VCaP (cell line): Measurements from ENCODE around the gene FXYD4.

Source experiments
- H3K27ac ChIP-seq: fragments of 450-650 bp; 2 replicates; pipeline ENCODE4 v1.5.1; 2017
- TF ChIP-seq, protein P1 (sequence below): fragments of 450-650 bp; conservative IDR thresholded peaks from 2 replicates; pipeline ENCODE4 v1.5.1; 2017; ENCODE audit warnings: mild to moderate bottlenecking, moderate library complexity

Gene FXYD4

DNA sequence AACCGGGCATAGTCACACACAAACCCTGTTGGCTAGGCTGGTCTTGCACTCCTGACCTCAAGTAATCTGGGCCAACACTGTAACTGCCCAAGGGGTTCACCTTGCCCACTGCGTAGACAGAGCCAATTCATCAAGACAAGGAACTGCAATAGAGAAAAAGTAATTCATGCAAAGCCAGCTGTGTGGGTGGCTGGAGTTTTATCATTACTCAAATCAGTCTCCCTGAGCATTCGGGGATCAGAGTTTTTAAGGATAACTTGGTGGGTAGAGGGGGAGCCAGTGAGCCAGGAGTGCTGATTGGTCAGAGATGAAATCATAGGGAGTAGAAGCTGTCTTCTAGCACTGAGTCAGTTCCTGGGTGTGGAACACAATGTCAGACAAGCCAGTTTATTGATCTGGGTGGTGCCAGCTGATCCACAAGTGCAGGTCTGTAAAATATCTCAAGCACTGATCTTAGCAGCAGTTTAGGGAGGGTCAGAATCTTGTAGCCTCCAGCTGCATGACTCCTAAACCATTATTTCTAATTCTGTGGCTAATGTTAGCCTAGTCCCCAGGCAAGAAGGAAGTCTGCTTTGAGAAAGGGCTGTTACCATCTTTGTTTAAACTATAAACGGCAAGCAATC lies 15.6 kb upstream of the FXYD4 start:
- TF ChIP-seq, protein P1, sequence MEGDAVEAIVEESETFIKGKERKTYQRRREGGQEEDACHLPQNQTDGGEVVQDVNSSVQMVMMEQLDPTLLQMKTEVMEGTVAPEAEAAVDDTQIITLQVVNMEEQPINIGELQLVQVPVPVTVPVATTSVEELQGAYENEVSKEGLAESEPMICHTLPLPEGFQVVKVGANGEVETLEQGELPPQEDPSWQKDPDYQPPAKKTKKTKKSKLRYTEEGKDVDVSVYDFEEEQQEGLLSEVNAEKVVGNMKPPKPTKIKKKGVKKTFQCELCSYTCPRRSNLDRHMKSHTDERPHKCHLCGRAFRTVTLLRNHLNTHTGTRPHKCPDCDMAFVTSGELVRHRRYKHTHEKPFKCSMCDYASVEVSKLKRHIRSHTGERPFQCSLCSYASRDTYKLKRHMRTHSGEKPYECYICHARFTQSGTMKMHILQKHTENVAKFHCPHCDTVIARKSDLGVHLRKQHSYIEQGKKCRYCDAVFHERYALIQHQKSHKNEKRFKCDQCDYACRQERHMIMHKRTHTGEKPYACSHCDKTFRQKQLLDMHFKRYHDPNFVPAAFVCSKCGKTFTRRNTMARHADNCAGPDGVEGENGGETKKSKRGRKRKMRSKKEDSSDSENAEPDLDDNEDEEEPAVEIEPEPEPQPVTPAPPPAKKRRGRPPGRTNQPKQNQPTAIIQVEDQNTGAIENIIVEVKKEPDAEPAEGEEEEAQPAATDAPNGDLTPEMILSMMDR = no peak

DNA sequence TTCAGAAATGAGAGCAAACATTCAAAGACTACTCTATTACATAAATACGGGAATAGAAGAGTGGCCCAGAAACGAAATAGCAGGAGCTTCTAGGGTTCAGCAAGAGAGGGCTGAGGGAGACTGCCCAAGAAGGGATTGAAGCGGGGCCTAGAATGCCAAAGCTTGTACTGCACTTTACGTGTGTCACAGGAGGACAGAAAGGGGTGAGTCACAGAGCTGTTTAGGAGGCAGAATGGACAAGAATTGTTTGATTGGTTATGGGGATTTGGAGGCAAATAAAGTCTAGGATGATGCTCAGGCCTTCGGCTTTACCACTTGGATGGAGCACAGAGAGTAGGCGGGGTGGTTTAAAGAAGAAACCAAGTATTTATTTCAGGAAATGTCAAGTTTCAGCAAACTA lies 11.3 kb upstream of the FXYD4 start:
- TF ChIP-seq, protein P1 = no peak
- H3K27ac ChIP-seq = no peak overlapping the region

More for the DNA sequence above, 15.6 kb upstream of the FXYD4 start:
- peak overlapping the region; percentile 91 for H3K27ac ChIP-seq

DNA sequence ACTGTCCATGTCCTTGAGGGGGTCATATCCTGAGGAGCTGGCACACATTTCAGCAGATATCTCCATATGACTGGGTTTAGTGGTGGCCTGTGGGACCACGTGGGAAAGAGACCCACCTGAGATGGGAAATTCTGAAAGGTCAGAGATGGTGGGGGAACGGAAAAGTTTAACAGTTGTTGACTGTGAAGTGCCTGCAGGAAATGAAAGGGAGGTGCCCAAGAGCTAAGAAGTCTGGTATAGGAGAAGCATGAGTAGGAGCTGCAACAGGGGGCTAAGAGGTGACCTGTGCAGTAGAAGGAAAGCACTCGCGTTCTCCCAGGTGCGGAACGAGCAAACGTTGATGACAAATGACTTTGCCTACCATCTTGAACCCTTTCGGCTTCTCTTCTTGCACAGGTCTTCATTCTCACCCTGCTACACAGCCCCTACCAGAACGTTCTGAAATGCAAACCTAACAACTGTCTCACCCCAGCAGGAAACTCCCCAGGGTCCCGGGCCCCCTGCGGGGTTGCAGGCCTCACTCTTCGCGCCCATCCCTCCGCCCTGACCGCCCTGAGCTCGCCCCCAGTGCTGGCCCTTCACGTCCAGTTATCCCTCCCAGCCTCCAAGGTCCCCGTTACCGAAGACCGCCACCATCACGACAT lies 9.8 kb upstream of the FXYD4 start:
- H3K27ac ChIP-seq = peak overlapping the region; percentile 70; the same call in 1 of the 2 replicates
- TF ChIP-seq, protein P1 = no peak

DNA sequence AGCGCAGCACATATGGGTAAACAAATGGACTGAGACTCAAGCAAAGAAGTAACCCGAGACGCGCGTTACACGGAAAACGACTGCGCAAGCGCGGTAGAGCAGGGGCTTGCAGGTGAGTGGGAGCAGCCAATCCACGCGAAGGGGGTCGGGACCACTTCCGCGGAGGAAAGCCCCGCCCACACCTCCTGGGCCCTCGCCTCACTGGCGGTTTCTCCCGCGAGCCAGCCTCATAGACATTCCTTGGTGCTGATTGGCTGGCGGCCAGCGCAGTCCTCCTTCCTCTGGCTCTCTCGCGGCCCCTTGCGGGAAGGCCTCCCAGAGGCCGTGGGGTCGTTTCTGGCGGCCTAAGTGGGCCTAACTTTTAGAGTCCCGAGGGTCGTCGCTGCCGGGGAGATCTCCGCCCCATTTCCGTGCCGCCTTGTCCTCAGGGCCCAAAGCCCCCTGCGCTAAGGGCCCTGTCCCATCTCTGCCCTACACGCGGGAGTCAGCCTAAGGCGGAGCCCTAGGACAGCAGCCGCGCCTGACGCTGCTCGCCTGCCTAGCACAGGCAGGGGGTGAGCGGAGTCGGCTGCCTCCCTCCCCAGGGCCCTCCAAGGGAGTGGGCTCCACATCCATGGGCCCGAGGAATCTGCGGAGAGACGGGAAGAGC lies 9.1 kb upstream of the FXYD4 start:
- TF ChIP-seq, protein P1 = peak; percentile 67
- H3K27ac ChIP-seq = peak overlapping the region; percentile 70; the same call in 1 of the 2 replicates

DNA sequence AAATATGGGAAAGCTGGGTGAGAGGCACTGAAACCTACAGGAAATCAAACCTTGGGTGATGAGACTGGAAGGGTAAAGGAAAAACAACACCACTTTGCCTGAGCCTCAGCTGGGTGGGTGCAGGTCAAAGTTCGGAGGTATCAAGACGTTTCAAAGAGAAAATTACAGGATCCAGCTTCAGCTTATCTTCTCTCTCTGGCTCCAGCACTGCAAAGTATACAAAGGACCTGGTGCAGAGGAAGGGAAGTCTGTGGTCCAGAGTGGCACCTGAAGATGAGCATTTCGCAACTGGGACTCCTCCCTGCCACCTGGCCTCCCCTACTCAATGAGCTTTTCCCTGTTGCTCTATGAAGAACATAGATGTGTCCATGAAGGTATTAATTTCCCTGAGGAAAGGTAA lies 6.4 kb upstream of the FXYD4 start:
- TF ChIP-seq, protein P1 = no peak
- H3K27ac ChIP-seq = no peak overlapping the region

DNA sequence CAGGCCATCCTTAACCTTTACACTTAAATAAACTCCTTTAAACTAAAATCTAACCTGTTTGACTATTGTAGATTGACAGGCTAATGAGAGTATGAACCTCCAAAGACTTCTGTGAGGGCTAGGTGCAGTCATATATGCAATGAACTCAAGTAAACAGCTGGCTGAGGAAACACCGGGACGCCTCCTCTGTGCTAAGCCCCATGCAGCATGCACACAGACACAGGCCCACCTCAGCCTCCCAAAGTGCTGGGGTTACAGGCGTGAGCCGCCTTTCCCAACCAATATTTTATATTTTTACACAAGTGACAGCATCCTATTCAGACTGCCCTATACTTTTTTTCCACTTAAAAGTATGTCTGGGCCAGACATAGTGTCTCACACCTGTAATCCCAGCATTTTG lies 1.5 kb upstream of the FXYD4 start:
- no peak overlapping the region for H3K27ac ChIP-seq
- TF ChIP-seq, protein P1 = no peak

DNA sequence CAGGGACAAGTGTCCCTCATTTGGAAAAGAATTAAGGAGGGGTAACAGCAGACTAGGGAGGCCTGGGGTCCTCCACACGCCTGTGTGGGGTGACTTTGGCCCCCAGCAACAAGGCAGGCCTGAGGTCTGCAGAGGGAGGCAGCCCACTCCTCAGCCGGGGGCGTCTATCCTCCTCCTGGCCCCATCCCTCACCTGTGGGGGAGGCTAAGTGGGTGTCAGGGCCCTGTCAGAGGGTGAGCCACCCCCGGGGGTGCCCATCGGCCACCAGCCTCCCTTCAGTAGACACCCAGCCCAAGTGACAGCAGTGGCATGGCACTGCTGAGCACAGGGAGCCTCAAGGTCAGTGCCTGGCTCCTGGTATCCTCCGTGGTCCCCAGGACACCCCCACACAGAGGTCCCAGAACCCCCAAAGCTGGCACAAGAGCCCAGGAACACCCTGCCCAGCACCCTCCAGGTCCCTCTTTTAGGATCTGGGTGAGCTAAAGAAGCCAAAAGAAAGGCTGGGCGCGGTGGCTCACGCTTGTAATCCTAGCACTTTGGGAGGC lies 693 bp upstream of the FXYD4 start:
- no peak overlapping the region for H3K27ac ChIP-seq
- TF ChIP-seq, protein P1 = no peak
